CD14-positive monocyte (primary cell): ENCODE measurements around the gene POLR2B. TPM values are rescaled to one million over a fixed set of nuclear protein-coding genes. Genes with fewer than 3 reads are reported as not detected.

Experiments
- DNase-seq, 3 donors: peaks; one replicate each; pipeline ENCODE4 v3.0.0-alpha.2; 2011 to 2022
- H2AFZ ChIP-seq: 2 replicates; pipeline ENCODE4 v1.6.0; 2012; ENCODE audit warnings: mild to moderate bottlenecking, low read depth, low read length, inconsistent platforms; ENCODE audit not compliant: insufficient read depth, poor library complexity, severe bottlenecking
- H3K27ac ChIP-seq, 2 donors: 1 replicate in 1 of 2; 2 replicates in 1 of 2; pipeline ENCODE4 v1.5.1; 2012 to 2013; ENCODE audit warnings: low read length in 2 of 2, control low read depth in 1 of 2, inconsistent platforms in 1 of 2, low read depth in 1 of 2, mild to moderate bottlenecking in 1 of 2
- H3K27me3 ChIP-seq, 2 donors: one replicate each; pipeline versions ENCODE4 v1.6.0 to v1.6.1; 2011 to 2013; ENCODE audit warnings: low read length in 2 of 2; ENCODE audit not compliant: control insufficient read depth in 2 of 2, insufficient read depth in 2 of 2
- H3K36me3 ChIP-seq, 2 donors: replicated peaks in 1 of 2; 1 replicate in 1 of 2; 2 replicates in 1 of 2; pipeline versions ENCODE4 v1.5.1 to v1.6.1; 2012 to 2013; ENCODE audit warnings: low read length in 2 of 2, control low read depth in 1 of 2, inconsistent platforms in 1 of 2, mild to moderate bottlenecking in 1 of 2; ENCODE audit not compliant: insufficient read depth in 2 of 2, control insufficient read depth in 1 of 2
- H3K4me1 ChIP-seq, 2 donors: 1 replicate in 1 of 2; 2 replicates in 1 of 2; pipeline versions ENCODE4 v1.5.1 to v1.6.1; 2012 to 2013; ENCODE audit warnings: low read length in 2 of 2, control low read depth in 1 of 2, inconsistent platforms in 1 of 2, mild to moderate bottlenecking in 1 of 2, moderate library complexity in 1 of 2; ENCODE audit not compliant: insufficient read depth in 2 of 2, control insufficient read depth in 1 of 2
- H3K4me2 ChIP-seq: replicated peaks from 2 replicates; pipeline ENCODE3; 2012; ENCODE audit warnings: low read length, moderate library complexity, mild to moderate bottlenecking; ENCODE audit not compliant: poor library complexity, severe bottlenecking; ENCODE audit errors: extremely low read depth
- H3K4me3 ChIP-seq, 3 experiments: fragments of 200-600 bp in 1 of 3; sonication (generic) in 1 of 3; replicated peaks in 1 of 3; 1 replicate in 2 of 3; 2 replicates in 1 of 3; pipeline ENCODE4 v1.5.1; 2011 to 2013; ENCODE audit warnings: low read length in 3 of 3, mild to moderate bottlenecking in 3 of 3, control low read depth in 2 of 3, low read depth in 2 of 3, inconsistent platforms in 1 of 3, moderate library complexity in 1 of 3
- H3K79me2 ChIP-seq: 2 replicates; pipeline ENCODE4 v1.6.0; 2012; ENCODE audit warnings: mild to moderate bottlenecking, control low read depth, inconsistent platforms, low read length, moderate library complexity; ENCODE audit not compliant: insufficient read depth
- H3K9ac ChIP-seq: 2 replicates; pipeline ENCODE4 v1.6.0; 2017; ENCODE audit warnings: low read length, mild to moderate bottlenecking; ENCODE audit not compliant: insufficient read depth, poor library complexity, severe bottlenecking
- H3K9me3 ChIP-seq, 2 donors: replicated peaks in 1 of 2; 1 replicate in 1 of 2; 2 replicates in 1 of 2; pipeline versions ENCODE4 v1.5.1 to v1.6.1; 2012 to 2013; ENCODE audit warnings: low read length in 2 of 2, control low read depth in 1 of 2; ENCODE audit not compliant: control insufficient read depth in 1 of 2, insufficient read depth in 1 of 2
- H4K20me1 ChIP-seq: 2 replicates; pipeline ENCODE4 v1.6.0; 2012; ENCODE audit warnings: mild to moderate bottlenecking, low read length, control low read depth, moderate library complexity; ENCODE audit not compliant: insufficient read depth
- H3K27ac Mint-ChIP-seq, 7 donors: one replicate each; pipeline ENCODE4 v1.8.0; 2020; ENCODE audit warnings: mild to moderate bottlenecking in 7 of 7, mixed read lengths in 7 of 7, moderate library complexity in 6 of 7, inconsistent platforms in 2 of 7
- H3K27me3 Mint-ChIP-seq, 3 donors: one replicate each; pipeline ENCODE4 v1.8.0; 2021 to 2022; ENCODE audit warnings: low read depth in 3 of 3, mild to moderate bottlenecking in 3 of 3, mixed read lengths in 3 of 3, moderate library complexity in 3 of 3, inconsistent platforms in 1 of 3
- H3K36me3 Mint-ChIP-seq, 2 donors: one replicate each; pipeline ENCODE4 v1.8.0; 2020; ENCODE audit warnings: mixed read lengths in 2 of 2, inconsistent platforms in 1 of 2, mild to moderate bottlenecking in 1 of 2
- H3K4me1 Mint-ChIP-seq: one replicate; pipeline ENCODE4 v1.8.0; 2020; ENCODE audit warnings: mild to moderate bottlenecking, mixed read lengths
- H3K4me3 Mint-ChIP-seq, 2 donors: one replicate each; pipeline ENCODE4 v1.8.0; 2020; ENCODE audit warnings: mild to moderate bottlenecking in 2 of 2, mixed read lengths in 2 of 2, moderate library complexity in 1 of 2
- H3K9me3 Mint-ChIP-seq, 7 donors: one replicate each; pipeline ENCODE4 v1.8.0; 2020 to 2022; ENCODE audit warnings: mixed read lengths in 7 of 7, mild to moderate bottlenecking in 6 of 7, moderate library complexity in 6 of 7, inconsistent platforms in 2 of 7
- WGBS: methylation state at CpG from one replicate; pipeline ENCODE4 v1.1.5; 2013; ENCODE audit warnings: missing lambda C conversion rate; ENCODE audit not compliant: insufficient coverage; 5-methylcytosine and 5-hydroxymethylcytosine counted together
- intact Hi-C, 2 donors: fragments of 100-400 bp; cut with micrococcal nuclease; formaldehyde crosslinking; loops; one replicate each; pipeline versions ENCODE4 v1.15.0 to v1.15.1; 2023
- polyA plus RNA-seq, 3 donors: library from polyadenylated mRNA; depleted of rRNA in 1 of 3; unstranded in 2 of 3; stranded (reverse) in 1 of 3; fragments of 300-500 nt in 2 of 3; fragments of >200 nt in 1 of 3; fragmentation: Illumina TruSeq in 2 of 3; gene quantifications; 1 replicate in 2 of 3; 2 replicates in 1 of 3; pipeline ENCODE4 v1.2.3, GENCODE V29; 2012 to 2021
- TF ChIP-seq, protein P1 (sequence below): fragments of 200-600 bp; IDR thresholded peaks from one replicate; pipeline ENCODE4 v1.8.0; 2022; ENCODE audit warnings: antibody characterized with exemption, mild to moderate bottlenecking

The POLR2B gene
- polyA plus RNA-seq, 3 donors, result 29.0 to 42.1 (median 36.1) TPM

DNA sequence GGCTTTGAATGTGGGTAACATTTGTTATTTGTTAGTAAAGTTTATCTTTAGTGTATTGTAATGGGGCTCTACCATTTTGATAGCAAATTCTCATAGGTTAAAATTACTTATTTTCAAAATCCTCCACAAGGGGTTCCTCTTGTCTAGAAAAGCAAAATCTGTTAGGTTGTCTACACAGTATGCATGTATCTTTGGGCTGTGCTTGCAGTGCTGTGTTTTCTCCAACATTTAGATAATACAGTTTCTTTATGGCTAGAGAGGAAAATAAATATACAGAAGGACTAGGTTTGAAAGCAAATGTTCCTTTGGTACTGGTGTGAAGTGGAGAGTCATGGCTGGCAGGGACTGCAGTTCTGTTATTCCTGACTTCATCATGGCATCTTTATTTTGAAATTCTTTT is 40.3 kb downstream of the POLR2B start:
- no peak overlapping the region for H3K4me2 ChIP-seq
- H3K4me3 ChIP-seq, result no peak overlapping the region
- no peak for DNase-seq
- H3K4me1 ChIP-seq, result no peaks in the 10 kb centered on the region
- no peak overlapping the region for H2AFZ ChIP-seq
- TF ChIP-seq, protein P1, sequence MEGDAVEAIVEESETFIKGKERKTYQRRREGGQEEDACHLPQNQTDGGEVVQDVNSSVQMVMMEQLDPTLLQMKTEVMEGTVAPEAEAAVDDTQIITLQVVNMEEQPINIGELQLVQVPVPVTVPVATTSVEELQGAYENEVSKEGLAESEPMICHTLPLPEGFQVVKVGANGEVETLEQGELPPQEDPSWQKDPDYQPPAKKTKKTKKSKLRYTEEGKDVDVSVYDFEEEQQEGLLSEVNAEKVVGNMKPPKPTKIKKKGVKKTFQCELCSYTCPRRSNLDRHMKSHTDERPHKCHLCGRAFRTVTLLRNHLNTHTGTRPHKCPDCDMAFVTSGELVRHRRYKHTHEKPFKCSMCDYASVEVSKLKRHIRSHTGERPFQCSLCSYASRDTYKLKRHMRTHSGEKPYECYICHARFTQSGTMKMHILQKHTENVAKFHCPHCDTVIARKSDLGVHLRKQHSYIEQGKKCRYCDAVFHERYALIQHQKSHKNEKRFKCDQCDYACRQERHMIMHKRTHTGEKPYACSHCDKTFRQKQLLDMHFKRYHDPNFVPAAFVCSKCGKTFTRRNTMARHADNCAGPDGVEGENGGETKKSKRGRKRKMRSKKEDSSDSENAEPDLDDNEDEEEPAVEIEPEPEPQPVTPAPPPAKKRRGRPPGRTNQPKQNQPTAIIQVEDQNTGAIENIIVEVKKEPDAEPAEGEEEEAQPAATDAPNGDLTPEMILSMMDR, result no peak
- H3K27me3 ChIP-seq, result no peaks in the 10 kb centered on the region
- peaks cover 95 to 96% of the 10 kb centered on the region in 2 donors for H3K36me3 ChIP-seq
- intact Hi-C loops, result no loop called here
- Mint-ChIP-seq H3K27me3 (no peaks in the 10 kb centered on the region), H3K4me1 (no peaks in the 10 kb centered on the region), H3K4me3 (no peak overlapping the region), H3K36me3 (peaks cover 83 to 98% of the 10 kb centered on the region in 2 donors), H3K9me3 (no peaks in the 10 kb centered on the region), H3K27ac (no peak overlapping the region)
- H3K79me2 ChIP-seq, result peaks cover 8% of the 10 kb centered on the region
- H3K9ac ChIP-seq, result no peak overlapping the region
- no peaks in the 10 kb centered on the region for H3K9me3 ChIP-seq
- no peak overlapping the region for H3K27ac ChIP-seq
- H4K20me1 ChIP-seq, result peaks cover 22% of the 10 kb centered on the region

DNA sequence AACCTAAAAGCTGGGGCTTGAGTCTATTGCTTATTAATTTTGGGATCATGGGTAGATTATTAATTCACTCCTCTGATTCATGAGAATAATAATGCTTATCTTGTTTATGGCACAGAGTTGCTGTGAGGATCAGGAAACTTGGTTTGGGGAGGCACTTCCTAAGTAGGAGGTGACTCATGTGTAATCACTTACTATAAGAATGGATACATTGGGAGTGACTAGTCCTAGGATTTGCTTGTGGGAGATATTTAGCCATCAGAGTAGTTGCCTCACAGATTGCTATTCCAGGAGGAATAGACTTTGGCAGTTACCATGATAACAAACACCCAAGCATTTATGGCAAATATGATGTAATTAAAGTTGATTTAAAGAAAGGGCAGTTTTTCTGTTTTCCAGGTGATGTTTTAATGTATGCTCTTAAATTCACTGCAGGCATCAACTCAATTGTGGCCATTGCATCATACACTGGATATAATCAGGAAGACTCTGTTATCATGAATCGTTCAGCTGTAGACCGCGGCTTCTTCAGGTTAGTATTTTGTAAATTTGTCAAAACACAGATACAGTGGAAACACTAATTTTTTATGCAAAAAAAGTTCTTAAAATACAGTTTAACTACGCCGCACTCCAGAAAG is 41.9 kb downstream of the POLR2B start:
- Histone ChIP-seq H3K27me3 (no peaks in the 10 kb centered on the region), H3K9ac (no peak overlapping the region), H2AFZ (no peak overlapping the region), H3K4me1 (no peaks in the 10 kb centered on the region), H3K79me2 (peaks cover 8% of the 10 kb centered on the region), H3K36me3 (peaks cover 95 to 96% of the 10 kb centered on the region in 2 donors), H3K27ac (no peak overlapping the region), H3K4me3 (no peak overlapping the region), H4K20me1 (peaks cover 22% of the 10 kb centered on the region), H3K4me2 (no peak overlapping the region), H3K9me3 (no peaks in the 10 kb centered on the region)
- WGBS, result no CpG with 5 or more reads among the region's 5 CpGs
- no peak for DNase-seq
- H3K9me3 Mint-ChIP-seq, result no peaks in the 10 kb centered on the region
- H3K27ac Mint-ChIP-seq, result no peak overlapping the region
- intact Hi-C loops, result no loop called here
- H3K4me1 Mint-ChIP-seq, result no peaks in the 10 kb centered on the region
- peaks cover 90 to 96% of the 10 kb centered on the region in 2 donors for H3K36me3 Mint-ChIP-seq
- TF ChIP-seq, protein P1, result no peak
- H3K27me3 Mint-ChIP-seq, result no peaks in the 10 kb centered on the region
- no peak overlapping the region for H3K4me3 Mint-ChIP-seq
